Endothelial cell of umbilical vein (primary cell): Measurements from ENCODE around the gene MMP2. TPM values are rescaled to one million over a fixed set of nuclear protein-coding genes. Genes with fewer than 3 reads are reported as not detected.

ENCODE experiments used
- BruUV-seq: library from RNA; stranded (reverse); fragments of 400-500 nt; replicated peaks from 2 replicates; lab custom pipeline; 2021; lab: Mats Ljungman, UMichigan
- CTCF ChIA-PET: fragments of 300-600, 350-600 bp; sonication (Branson Sonifier 250); formaldehyde crosslinking; loops from one replicate; lab custom pipeline; 2021; ENCODE audit warnings: antibody characterized with exemption, inconsistent platforms; lab: Charles Lee
- POLR2A ChIA-PET: fragments of 300-600, 350-600 bp; sonication (Branson Sonifier 250); formaldehyde crosslinking; loops from one replicate; lab custom pipeline; 2021; ENCODE audit warnings: antibody characterized with exemption, inconsistent platforms; lab: Charles Lee
- DNase-seq: peaks from one replicate; pipeline ENCODE4 v3.0.0-alpha.2; 2011; ENCODE audit warnings: low read depth, low spot score
- FAIRE-seq: peaks from 2 replicates; lab custom pipeline; 2011; peaks lifted over from hg19 to GRCh38; lab: Jason Lieb, UNC
- H2AFZ ChIP-seq: 2 replicates; pipeline ENCODE4 v1.6.0; 2012; ENCODE audit warnings: low read depth, low read length, control low read depth, inconsistent platforms
- H3K27ac ChIP-seq: 2 replicates; pipeline ENCODE4 v1.5.1; 2011; ENCODE audit warnings: low read depth, mild to moderate bottlenecking, control low read depth, low read length, moderate library complexity; ENCODE audit not compliant: insufficient read depth
- H3K27me3 ChIP-seq, 2 experiments: 2 replicates each; pipeline versions ENCODE4 v1.6.0 to v1.6.1; 2011; ENCODE audit warnings: low read length in 2 of 2, mixed read lengths in 1 of 2; ENCODE audit not compliant: control insufficient read depth in 2 of 2, insufficient read depth in 2 of 2
- H3K36me3 ChIP-seq, 2 experiments: 2 replicates in 1 of 2; 3 replicates in 1 of 2; pipeline ENCODE4 v1.5.1; 2011; ENCODE audit warnings: low read length in 2 of 2, mild to moderate bottlenecking in 1 of 2, moderate library complexity in 1 of 2; ENCODE audit not compliant: control insufficient read depth in 2 of 2, insufficient read depth in 2 of 2; ENCODE audit errors: extremely low read depth in 1 of 2
- H3K4me1 ChIP-seq: 3 replicates; pipeline ENCODE4 v1.5.1; 2011; ENCODE audit warnings: mild to moderate bottlenecking, low read length; ENCODE audit not compliant: control insufficient read depth, insufficient read depth; ENCODE audit errors: extremely low read depth
- H3K4me2 ChIP-seq: 2 replicates; pipeline ENCODE4 v1.6.1; 2011; ENCODE audit warnings: low read length, control low read depth, mixed read lengths; ENCODE audit not compliant: insufficient read depth
- H3K4me3 ChIP-seq, 3 experiments: fragments of 200-600 bp in 1 of 3; sonication (generic), shearing (Covaris generic) in 1 of 3; replicated peaks in 1 of 3; 2 replicates each; pipeline ENCODE4 v1.5.1; 2011 to 2016; ENCODE audit warnings: control low read depth in 3 of 3, low read length in 3 of 3, mild to moderate bottlenecking in 2 of 3, inconsistent platforms in 1 of 3, low read depth in 1 of 3, moderate library complexity in 1 of 3; ENCODE audit not compliant: insufficient read depth in 1 of 3
- H3K79me2 ChIP-seq: 2 replicates; pipeline ENCODE4 v1.6.0; 2012; ENCODE audit warnings: low read length, inconsistent platforms; ENCODE audit not compliant: control insufficient read depth, insufficient read depth
- H3K9ac ChIP-seq: replicated peaks from 2 replicates; pipeline ENCODE3; 2011; ENCODE audit warnings: low read length, control low read depth; ENCODE audit not compliant: insufficient read depth; ENCODE audit errors: extremely low read depth
- H3K9me1 ChIP-seq: replicated peaks from 3 replicates; pipeline ENCODE4 v1.6.0; 2011; ENCODE audit warnings: mild to moderate bottlenecking, low read length; ENCODE audit not compliant: control insufficient read depth, insufficient read depth; ENCODE audit errors: extremely low read depth
- H3K9me3 ChIP-seq: replicated peaks from 2 replicates; pipeline ENCODE4 v1.5.1; 2012; ENCODE audit warnings: low read length, inconsistent platforms; ENCODE audit not compliant: control insufficient read depth, insufficient read depth
- H4K20me1 ChIP-seq: replicated peaks from 2 replicates; pipeline ENCODE3; 2011; ENCODE audit warnings: mild to moderate bottlenecking, low read length; ENCODE audit not compliant: control insufficient read depth, insufficient read depth; ENCODE audit errors: extremely low read depth
- EZH2 ChIP-seq: IDR thresholded peaks from 2 replicates; pipeline ENCODE4 v1.6.1; 2012; ENCODE audit warnings: borderline replicate concordance, low read depth, mild to moderate bottlenecking, moderate library complexity, low read length, inconsistent platforms; ENCODE audit not compliant: severe bottlenecking
- FOS ChIP-seq: IDR thresholded peaks from 2 replicates; pipeline ENCODE4 v1.6.1; 2011; ENCODE audit warnings: mild to moderate bottlenecking, low read length, moderate library complexity, borderline replicate concordance; ENCODE audit not compliant: insufficient read depth
- GATA2 ChIP-seq: IDR thresholded peaks from 2 replicates; pipeline ENCODE4 v1.7.0; 2011; ENCODE audit warnings: low read depth, mild to moderate bottlenecking, moderate library complexity, mixed read lengths, low read length; ENCODE audit not compliant: insufficient read length, insufficient read depth
- JUN ChIP-seq: IDR thresholded peaks from 2 replicates; pipeline ENCODE4 v1.6.1; 2011; ENCODE audit warnings: borderline replicate concordance, low read depth; ENCODE audit not compliant: insufficient read length, insufficient read depth
- MYC ChIP-seq: IDR thresholded peaks from one replicate; pipeline ENCODE4 v1.6.1; 2011; ENCODE audit warnings: mild to moderate bottlenecking, low read depth, low read length
- POLR2A ChIP-seq: IDR thresholded peaks from 2 replicates; pipeline ENCODE4 v1.6.1; 2012; ENCODE audit warnings: low read depth, mild to moderate bottlenecking, control low read depth, low read length
- POLR2AphosphoS5 ChIP-seq: IDR thresholded peaks from 2 replicates; pipeline ENCODE4 v1.6.1; 2012; ENCODE audit warnings: low read depth, mild to moderate bottlenecking, control low read depth, low read length, moderate library complexity; ENCODE audit not compliant: insufficient read depth
- dilution Hi-C: fragments of 300-500 bp; cut with MboI; formaldehyde crosslinking; loops from one replicate; pipeline ENCODE4 v1.15.0; 2019; ENCODE audit warnings: low sequenced_read_pairs; ENCODE audit not compliant: extremely low pct_ligation_motif_present
- intact Hi-C: fragments of 100-400 bp; cut with micrococcal nuclease; formaldehyde crosslinking; loops from one replicate; pipeline ENCODE4 v1.10.0; 2022
- polyA plus RNA-seq, 4 experiments: library from polyadenylated mRNA; depleted of rRNA in 3 of 4; stranded (reverse) in 3 of 4; unstranded in 1 of 4; fragments of >200 nt; gene quantifications; 2 replicates each; pipeline versions ENCODE4 v1.2.1 to v1.2.3, GENCODE V29; 2011 to 2012; ENCODE audit warnings: missing spikeins in 1 of 4
- total RNA-seq: library from RNA; stranded (reverse); gene quantifications from 2 replicates; pipeline ENCODE4 v1.2.3, GENCODE V29; 2021
- TF ChIP-seq, protein P1 (sequence below): IDR thresholded peaks from 2 replicates; pipeline ENCODE4 v1.6.1; 2011; ENCODE audit not compliant: insufficient read depth, insufficient read length
- TF ChIP-seq, protein P2 (sequence below), 2 donors: IDR thresholded peaks; 1 replicate in 1 of 2; 2 replicates in 1 of 2; pipeline ENCODE4 v1.5.1; 2011; ENCODE audit warnings: low read length in 2 of 2, mild to moderate bottlenecking in 2 of 2, moderate library complexity in 2 of 2, control low read depth in 1 of 2, inconsistent platforms in 1 of 2, low read depth in 1 of 2; ENCODE audit not compliant: insufficient read depth in 1 of 2; ENCODE audit errors: extremely low read depth in 1 of 2

MMP2 gene
- total and polyA plus RNA-seq, 2 donors (not counting 3 experiments of a cell fraction or from before 2014, with no cell fraction given), result 771 to 1,508 TPM

DNA sequence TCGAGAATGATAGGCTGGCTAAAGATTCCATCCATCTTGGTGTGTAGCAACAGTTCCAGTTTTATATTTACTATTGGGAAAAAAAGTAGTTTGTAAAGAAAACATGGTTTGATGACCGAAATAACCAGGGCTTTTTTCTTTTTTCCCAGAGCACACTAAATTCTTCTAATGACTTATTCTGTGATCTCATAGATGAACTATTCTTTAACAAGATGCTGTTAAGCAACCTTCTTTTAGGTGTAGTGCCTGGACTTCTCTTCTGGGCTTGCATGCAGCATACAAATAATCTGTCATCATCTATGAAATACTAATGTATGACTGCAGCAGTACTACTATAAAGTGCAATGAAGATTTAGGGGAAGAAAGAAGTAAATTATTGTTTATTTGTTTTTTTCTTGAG, 76.4 kb downstream of the MMP2 start:
- BruUV-seq, result no TSS peak
- POLR2A ChIA-PET, result no interaction called here

More for the DNA sequence above, 76.4 kb downstream of the MMP2 start:
- dilution Hi-C loops, result no loop called here
- FAIRE-seq (no peak), DNase-seq (no peak)
- H3K79me2 ChIP-seq, result peaks cover 3% of the 10 kb centered on the region
- H3K27me3 ChIP-seq, result no peaks in the 10 kb centered on the region
- intact Hi-C loops, result no loop called here
- H3K27ac ChIP-seq, result no peak overlapping the region
- H3K4me1 ChIP-seq, result peaks cover 50% of the 10 kb centered on the region
- H3K4me2 ChIP-seq, result no peak overlapping the region
- CTCF ChIA-PET, result no interaction called here
- H3K9me3 ChIP-seq, result no peaks in the 10 kb centered on the region
- H3K9me1 ChIP-seq, result no peaks in the 10 kb centered on the region
- no peaks in the 10 kb centered on the region for H4K20me1 ChIP-seq
- TF ChIP-seq POLR2A, result no peak
- TF ChIP-seq FOS, result no peak
- TF ChIP-seq GATA2, result no peak
- TF ChIP-seq, protein P1, sequence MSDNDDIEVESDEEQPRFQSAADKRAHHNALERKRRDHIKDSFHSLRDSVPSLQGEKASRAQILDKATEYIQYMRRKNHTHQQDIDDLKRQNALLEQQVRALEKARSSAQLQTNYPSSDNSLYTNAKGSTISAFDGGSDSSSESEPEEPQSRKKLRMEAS, result no peak
- no peak for TF ChIP-seq POLR2AphosphoS5
- no peak for TF ChIP-seq EZH2
- TF ChIP-seq, protein P2, sequence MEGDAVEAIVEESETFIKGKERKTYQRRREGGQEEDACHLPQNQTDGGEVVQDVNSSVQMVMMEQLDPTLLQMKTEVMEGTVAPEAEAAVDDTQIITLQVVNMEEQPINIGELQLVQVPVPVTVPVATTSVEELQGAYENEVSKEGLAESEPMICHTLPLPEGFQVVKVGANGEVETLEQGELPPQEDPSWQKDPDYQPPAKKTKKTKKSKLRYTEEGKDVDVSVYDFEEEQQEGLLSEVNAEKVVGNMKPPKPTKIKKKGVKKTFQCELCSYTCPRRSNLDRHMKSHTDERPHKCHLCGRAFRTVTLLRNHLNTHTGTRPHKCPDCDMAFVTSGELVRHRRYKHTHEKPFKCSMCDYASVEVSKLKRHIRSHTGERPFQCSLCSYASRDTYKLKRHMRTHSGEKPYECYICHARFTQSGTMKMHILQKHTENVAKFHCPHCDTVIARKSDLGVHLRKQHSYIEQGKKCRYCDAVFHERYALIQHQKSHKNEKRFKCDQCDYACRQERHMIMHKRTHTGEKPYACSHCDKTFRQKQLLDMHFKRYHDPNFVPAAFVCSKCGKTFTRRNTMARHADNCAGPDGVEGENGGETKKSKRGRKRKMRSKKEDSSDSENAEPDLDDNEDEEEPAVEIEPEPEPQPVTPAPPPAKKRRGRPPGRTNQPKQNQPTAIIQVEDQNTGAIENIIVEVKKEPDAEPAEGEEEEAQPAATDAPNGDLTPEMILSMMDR (IDR thresholded peaks at IDR 0.05; ENCODE audit: extremely low read depth in 1 of 2, insufficient read depth in 1 of 2, low read depth in 1 of 2, low read length in 2 of 2), result no peak
- no peak for TF ChIP-seq JUN
- no peak for TF ChIP-seq MYC
- H3K4me3 ChIP-seq, result no peak overlapping the region
- no peak overlapping the region for H3K9ac ChIP-seq
- peaks cover 12 to 15% of the 10 kb centered on the region in 2 experiments for H3K36me3 ChIP-seq
- no peak overlapping the region for H2AFZ ChIP-seq

Other genes starting within 250 kb of the MMP2 start
- not detected in 2 replicates for gene IRX6, start 155.0 kb upstream of the MMP2 start, total RNA-seq
- gene IRX6, start 155.0 kb upstream of the MMP2 start, polyA plus RNA-seq, result not detected in 2 replicates
- gene LPCAT2, start 29.9 kb downstream of the MMP2 start, total RNA-seq, result 72.9 and 79.1 TPM in 2 replicates
- 53.2 and 64.5 TPM in 2 replicates for gene LPCAT2, start 29.9 kb downstream of the MMP2 start, polyA plus RNA-seq
- gene CAPNS2, start 87.5 kb downstream of the MMP2 start, total RNA-seq, result 3.2 and 3.5 TPM in 2 replicates
- 1.4 TPM in 2 replicates for gene CAPNS2, start 87.5 kb downstream of the MMP2 start, polyA plus RNA-seq
- not detected in 2 replicates for gene SLC6A2, start 176.8 kb downstream of the MMP2 start, total RNA-seq
- not detected in 2 replicates for gene SLC6A2, start 176.8 kb downstream of the MMP2 start, polyA plus RNA-seq